BE2C (cell line): ENCODE results near the gene ZSWIM9.
"Not testable (repeated sequence)": the region's sequence is repeated elsewhere in the genome, so short reads cannot be mapped to it uniquely, and the experiment has no call there.

Experiments
- DNase-seq: peaks from one replicate; pipeline ENCODE4 v3.0.0-alpha.2; 2020
- H3K27me3 ChIP-seq: fragments of 250-450 bp; sonication (Bioruptor Pico); 2 replicates; pipeline ENCODE4 v1.5.1; 2020; ENCODE audit warnings: mild to moderate bottlenecking
- H3K36me3 ChIP-seq: fragments of 250-450 bp; sonication (Bioruptor Pico); 2 replicates; pipeline ENCODE4 v1.5.1; 2020; ENCODE audit warnings: mild to moderate bottlenecking
- H3K4me1 ChIP-seq: fragments of 250-450 bp; sonication (Bioruptor Pico); 2 replicates; pipeline ENCODE4 v1.5.1; 2020
- H3K4me3 ChIP-seq: 2 replicates; pipeline ENCODE4 v1.5.1; 2011; ENCODE audit warnings: low read depth, low read length
- H3K9me3 ChIP-seq: fragments of 250-450 bp; sonication (Bioruptor Pico); 2 replicates; pipeline ENCODE4 v1.5.1; 2020
- CTCF ChIP-seq: IDR thresholded peaks from 2 replicates; pipeline ENCODE4 v1.5.1; 2012; ENCODE audit warnings: mild to moderate bottlenecking, low read depth, low read length

ZSWIM9 gene

GRCh38 chr19:48237057-48237456 is 66.6 kb downstream of the ZSWIM9 start:
- no peak for DNase-seq
- Histone ChIP-seq H3K36me3 (no peaks in the 10 kb centered on the region; the same call in 1 of the 2 replicates), H3K4me3 (no peak overlapping the region), H3K4me1 (no peaks in the 10 kb centered on the region), H3K9me3 (no peaks in the 10 kb centered on the region), H3K27me3 (no peaks in the 10 kb centered on the region)
- TF ChIP-seq CTCF: no peak

- no peaks in the 10 kb centered on the region for H3K27me3 ChIP-seq
- no peak for DNase-seq
- no peaks in the 10 kb centered on the region for H3K4me1 ChIP-seq
- no peak overlapping the region for H3K4me3 ChIP-seq
- no peaks in the 10 kb centered on the region for H3K9me3 ChIP-seq
- no peak for TF ChIP-seq CTCF
- no peaks in the 10 kb centered on the region for H3K36me3 ChIP-seq
Observed at GRCh38 chr19:48239120-48239519, 68.6 kb downstream of the ZSWIM9 start.

- DNase-seq: no peak
- Histone ChIP-seq H3K4me3 (no peak overlapping the region), H3K9me3 (no peaks in the 10 kb centered on the region), H3K4me1 (no peaks in the 10 kb centered on the region), H3K36me3 (no peaks in the 10 kb centered on the region), H3K27me3 (no peaks in the 10 kb centered on the region)
- TF ChIP-seq CTCF: no peak
Observed at GRCh38 chr19:48239582-48240141, 69.2 kb downstream of the ZSWIM9 start.

GRCh38 chr19:48241771-48242170 is 71.3 kb downstream of the ZSWIM9 start:
- not testable (repeated sequence) for H3K36me3 ChIP-seq, DNase-seq, H3K27me3 ChIP-seq, H3K9me3 ChIP-seq, H3K4me1 ChIP-seq, H3K4me3 ChIP-seq

GRCh38 chr19:48244281-48244680 is 73.8 kb downstream of the ZSWIM9 start:
- H3K4me1 ChIP-seq: no peaks in the 10 kb centered on the region
- no peaks in the 10 kb centered on the region for H3K27me3 ChIP-seq
- H3K9me3 ChIP-seq: no peaks in the 10 kb centered on the region
- no peak for DNase-seq
- no peak for TF ChIP-seq CTCF
- no peak overlapping the region for H3K4me3 ChIP-seq
- peaks cover 9% of the 10 kb centered on the region for H3K36me3 ChIP-seq

- Histone ChIP-seq H3K9me3 (no peaks in the 10 kb centered on the region), H3K4me3 (no peak overlapping the region), H3K4me1 (no peaks in the 10 kb centered on the region), H3K36me3 (peaks cover 13% of the 10 kb centered on the region), H3K27me3 (no peaks in the 10 kb centered on the region)
- no peak for TF ChIP-seq CTCF
- no peak for DNase-seq
Observed at GRCh38 chr19:48246101-48246500, 75.6 kb downstream of the ZSWIM9 start.

- no peak for DNase-seq
- Histone ChIP-seq H3K36me3 (peaks cover 13% of the 10 kb centered on the region), H3K4me3 (no peak overlapping the region), H3K27me3 (no peaks in the 10 kb centered on the region), H3K4me1 (peaks cover 5% of the 10 kb centered on the region), H3K9me3 (no peaks in the 10 kb centered on the region)
- TF ChIP-seq CTCF: no peak
Observed at GRCh38 chr19:48247212-48247611, 76.7 kb downstream of the ZSWIM9 start.
